VCaP (cell line): ENCODE data around the gene IGSF1.

Experiments
- H3K27ac ChIP-seq: fragments of 450-650 bp; 2 replicates; pipeline ENCODE4 v1.5.1; 2017
- CTCF ChIP-seq: fragments of 450-650 bp; conservative IDR thresholded peaks from 2 replicates; pipeline ENCODE4 v1.5.1; 2017; ENCODE audit warnings: mild to moderate bottlenecking, moderate library complexity

IGSF1 gene

GRCh38 chrX:131288738-131289511 is at the start of gene IGSF1:
IGSF1 (minus strand) TSS chrX:131289306; CDS start chrX:131286674, 2,632 bp downstream.
- H3K27ac ChIP-seq = no peak within 1 kb of the TSS
- TF ChIP-seq CTCF = no peak

GRCh38 chrX:131332331-131332730 is 43.2 kb upstream of the IGSF1 start:
- no peak for TF ChIP-seq CTCF
- no peak overlapping the region for H3K27ac ChIP-seq

- no peak for TF ChIP-seq CTCF
- H3K27ac ChIP-seq = no peak overlapping the region
These were observed 42.0 kb upstream of the IGSF1 start for GRCh38 chrX:131331152-131331551.

DNA sequence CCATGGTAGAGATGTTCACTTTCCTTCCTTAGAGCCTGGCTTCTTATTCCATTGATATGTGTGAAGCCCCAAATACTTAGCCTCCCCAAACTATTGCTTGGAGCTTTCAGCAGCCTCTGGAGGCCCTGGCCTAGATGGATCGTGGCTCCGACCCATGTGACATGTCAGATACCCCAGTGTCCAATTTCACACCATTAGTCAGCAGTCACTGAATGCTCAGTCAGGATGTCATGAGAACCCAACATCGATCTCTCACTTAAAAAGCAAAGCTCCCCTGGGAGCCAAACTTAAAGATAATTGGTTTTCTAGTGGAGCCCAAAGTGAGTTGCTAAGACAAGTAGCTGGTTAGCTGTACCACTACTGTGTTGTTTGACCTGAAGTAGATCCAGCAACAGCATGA is 41.6 kb upstream of the IGSF1 start:
- no peak overlapping the region for H3K27ac ChIP-seq
- no peak for TF ChIP-seq CTCF

- no peak overlapping the region for H3K27ac ChIP-seq
- TF ChIP-seq CTCF = no peak
These were observed 33.5 kb upstream of the IGSF1 start for GRCh38 chrX:131322651-131323050.

DNA sequence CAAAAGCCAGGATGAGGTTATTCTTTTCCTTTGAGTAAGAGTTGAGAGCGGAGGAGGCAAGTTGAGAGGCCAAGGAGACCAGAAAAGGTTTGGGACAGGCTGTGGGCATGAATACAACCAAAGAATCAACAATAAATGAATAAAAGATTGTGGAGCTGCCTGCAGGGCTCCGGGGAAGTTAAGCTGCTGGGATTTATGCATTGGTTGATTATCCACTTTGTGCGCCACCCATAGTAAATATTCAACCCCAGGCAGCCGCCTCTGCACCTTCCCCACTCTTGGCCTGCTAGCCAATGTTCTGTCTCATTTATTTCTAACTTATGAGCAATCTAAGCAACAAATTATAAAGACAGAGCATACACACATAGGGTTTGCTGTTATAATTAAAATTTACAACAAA is 28.2 kb upstream of the IGSF1 start:
- TF ChIP-seq CTCF = no peak
- no peak overlapping the region for H3K27ac ChIP-seq

DNA sequence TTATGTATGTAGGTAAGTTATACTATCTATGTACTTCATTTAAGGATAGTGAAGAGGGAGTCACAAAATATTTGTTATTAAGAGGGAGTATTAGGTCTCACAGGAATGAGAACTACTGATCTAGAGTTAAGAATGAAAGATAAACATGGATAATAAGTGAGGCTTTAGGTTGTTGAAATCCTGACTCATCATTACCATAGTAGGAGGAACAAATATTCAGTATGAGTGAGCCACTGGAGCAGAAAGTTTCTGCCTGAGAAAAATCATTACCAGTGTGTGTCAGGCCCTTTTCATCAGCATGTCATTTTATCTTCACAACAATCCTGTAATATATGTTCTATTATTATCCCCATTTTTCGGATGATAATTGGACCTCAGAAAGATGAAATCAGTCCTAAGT is 27.2 kb upstream of the IGSF1 start:
- no peak for TF ChIP-seq CTCF
- H3K27ac ChIP-seq = no peak overlapping the region
